GM23248 (cell line): ENCODE data around the gene METTL8.

Source experiments
- EZH2 ChIP-seq: fragments of 200-600 bp; sonication (generic); IDR thresholded peaks from 2 replicates; pipeline ENCODE4 v1.6.1; 2018; ENCODE audit warnings: antibody characterized with exemption, mild to moderate bottlenecking; ENCODE audit not compliant: insufficient read depth, poor library complexity, severe bottlenecking
- EZH2phosphoT487 ChIP-seq: fragments of 200-600 bp; sonication (generic); IDR thresholded peaks from 2 replicates; pipeline ENCODE4 v1.6.1; 2018; ENCODE audit warnings: antibody characterized with exemption, moderate library complexity, mild to moderate bottlenecking, low read depth; ENCODE audit not compliant: insufficient read depth

GRCh38 chr2:171394164-171394740, 39.5 kb downstream of the METTL8 start:
- TF ChIP-seq EZH2 (no peak), EZH2phosphoT487 (no peak)
